ENCODE results near the gene PGAP1. TPM values are rescaled to one million over a fixed set of nuclear protein-coding genes. Genes with fewer than 3 reads are reported as not detected.

The PGAP1 gene
- total RNA-seq, 2 donors from 2014 or later: 39.2 to 43.6 TPM

DNA sequence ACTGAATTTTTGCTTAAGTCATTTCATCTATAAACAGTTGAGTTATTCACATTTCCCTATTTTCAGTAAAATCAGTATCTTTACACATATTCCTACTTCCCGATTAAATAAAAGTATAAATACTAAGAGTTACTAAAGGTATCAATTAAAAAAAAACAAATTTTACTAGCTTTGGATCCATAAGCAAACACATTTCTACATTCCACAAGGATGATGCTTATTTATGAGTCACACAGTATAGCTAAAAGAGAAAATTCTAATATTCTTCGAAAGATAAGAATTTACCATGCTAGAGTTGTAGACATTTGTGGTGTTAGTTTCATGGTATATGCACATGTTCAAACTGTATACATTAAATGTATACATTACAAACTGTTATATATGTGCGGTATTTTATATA lies 23.7 kb downstream of the PGAP1 start:
- H3K4me1 ChIP-seq (ENCODE audit: control insufficient read depth, insufficient read depth, low read length): no peaks in the 10 kb centered on the region
- peaks cover 49% of the 10 kb centered on the region for H3K36me3 Mint-ChIP-seq (ENCODE audit: low read depth)
- H3K27me3 Mint-ChIP-seq (ENCODE audit: insufficient read depth): no peaks in the 10 kb centered on the region

DNA sequence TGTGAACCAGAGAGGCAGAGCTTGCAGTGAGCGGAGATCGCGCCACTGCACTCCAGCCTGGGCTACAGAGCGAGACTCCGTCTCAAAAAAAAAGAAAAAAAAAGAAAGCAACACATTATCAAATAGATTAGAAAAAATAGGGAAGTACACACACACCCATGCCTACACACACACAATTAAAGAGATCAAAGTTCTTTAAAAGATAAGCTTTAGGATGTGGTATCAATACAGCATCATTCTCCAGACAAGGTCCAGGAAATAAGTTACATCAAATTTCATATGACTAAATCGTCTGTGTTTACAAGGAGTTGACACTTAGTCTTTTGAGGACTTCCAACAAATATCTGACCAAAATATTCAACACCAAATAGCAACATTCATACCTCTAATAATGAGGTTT lies 25.7 kb downstream of the PGAP1 start:
- Mint-ChIP-seq H3K9me3 (peaks cover 2% of the 10 kb centered on the region), H3K4me1 (peaks cover 4% of the 10 kb centered on the region)
- WGBS, 2 experiments (ENCODE audit: insufficient coverage in 1 of 2, insufficient read length in 1 of 2): 100% methylated on average over 2 of the region's 6 CpGs; no CpG with 5 or more reads in 1 of the 2 experiments

More for the DNA sequence above, 23.7 kb downstream of the PGAP1 start:
- H3K36me3 ChIP-seq (ENCODE audit: control insufficient read depth, insufficient read depth, low read length): peaks cover 46% of the 10 kb centered on the region
- Mint-ChIP-seq H3K27ac (no peak overlapping the region), H3K9me3 (peaks cover 2% of the 10 kb centered on the region), H3K4me1 (peaks cover 4% of the 10 kb centered on the region), H3K4me3 (no peak overlapping the region)
- no peak overlapping the region for H3K4me3 ChIP-seq (ENCODE audit: low read length)
- H3K27me3 ChIP-seq (ENCODE audit: control insufficient read depth, insufficient read depth, low read length, poor library complexity, severe bottlenecking): no peaks in the 10 kb centered on the region
- no peak overlapping the region for H3K27ac ChIP-seq (ENCODE audit: low read depth, low read length)
- no peak overlapping the region for H3K9ac ChIP-seq (ENCODE audit: extremely low read depth, low read length, poor library complexity, severe bottlenecking)
- TF ChIP-seq, protein P1, sequence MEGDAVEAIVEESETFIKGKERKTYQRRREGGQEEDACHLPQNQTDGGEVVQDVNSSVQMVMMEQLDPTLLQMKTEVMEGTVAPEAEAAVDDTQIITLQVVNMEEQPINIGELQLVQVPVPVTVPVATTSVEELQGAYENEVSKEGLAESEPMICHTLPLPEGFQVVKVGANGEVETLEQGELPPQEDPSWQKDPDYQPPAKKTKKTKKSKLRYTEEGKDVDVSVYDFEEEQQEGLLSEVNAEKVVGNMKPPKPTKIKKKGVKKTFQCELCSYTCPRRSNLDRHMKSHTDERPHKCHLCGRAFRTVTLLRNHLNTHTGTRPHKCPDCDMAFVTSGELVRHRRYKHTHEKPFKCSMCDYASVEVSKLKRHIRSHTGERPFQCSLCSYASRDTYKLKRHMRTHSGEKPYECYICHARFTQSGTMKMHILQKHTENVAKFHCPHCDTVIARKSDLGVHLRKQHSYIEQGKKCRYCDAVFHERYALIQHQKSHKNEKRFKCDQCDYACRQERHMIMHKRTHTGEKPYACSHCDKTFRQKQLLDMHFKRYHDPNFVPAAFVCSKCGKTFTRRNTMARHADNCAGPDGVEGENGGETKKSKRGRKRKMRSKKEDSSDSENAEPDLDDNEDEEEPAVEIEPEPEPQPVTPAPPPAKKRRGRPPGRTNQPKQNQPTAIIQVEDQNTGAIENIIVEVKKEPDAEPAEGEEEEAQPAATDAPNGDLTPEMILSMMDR (conservative IDR thresholded peaks at IDR 0.05): no peak
- WGBS, 2 experiments (ENCODE audit: insufficient coverage in 1 of 2, insufficient read length in 1 of 2): no CpG with 5 or more reads among the region's 3 CpGs
- DNase-seq: no peak
- H3K9me3 ChIP-seq (ENCODE audit: control insufficient read depth, low read length): peaks cover 16% of the 10 kb centered on the region

DNA sequence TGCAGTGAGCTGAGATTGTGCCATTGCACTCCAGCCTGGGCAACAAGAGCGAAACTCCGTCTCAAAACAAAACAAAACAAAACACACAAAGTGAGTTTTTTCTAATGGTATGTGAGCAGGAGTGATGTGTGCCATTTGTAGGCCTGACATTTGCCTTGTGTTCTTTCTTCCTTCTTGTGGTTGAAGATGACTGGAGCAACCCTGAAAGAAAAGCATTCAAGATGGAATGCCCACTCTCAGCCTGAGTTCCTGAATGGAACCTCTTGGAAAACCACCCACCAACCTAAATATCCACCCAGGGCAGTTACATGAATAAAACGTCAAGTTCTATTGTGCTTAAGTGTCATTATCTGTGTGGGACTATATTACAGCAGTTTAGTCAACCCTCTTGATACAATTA lies 26.5 kb downstream of the PGAP1 start:
- TF ChIP-seq, protein P1 (conservative IDR thresholded peaks at IDR 0.05): no peak
- Histone ChIP-seq H3K9ac (ENCODE audit: extremely low read depth, low read length, poor library complexity, severe bottlenecking) (no peak overlapping the region), H3K27me3 (ENCODE audit: control insufficient read depth, insufficient read depth, low read length, poor library complexity, severe bottlenecking) (no peaks in the 10 kb centered on the region), H3K9me3 (ENCODE audit: control insufficient read depth, low read length) (peaks cover 16% of the 10 kb centered on the region), H3K36me3 (ENCODE audit: control insufficient read depth, insufficient read depth, low read length) (peaks cover 65% of the 10 kb centered on the region), H3K4me1 (ENCODE audit: control insufficient read depth, insufficient read depth, low read length) (no peaks in the 10 kb centered on the region), H3K4me3 (ENCODE audit: low read length) (no peak overlapping the region), H3K27ac (ENCODE audit: low read depth, low read length) (no peak overlapping the region)
- WGBS, 2 experiments (ENCODE audit: insufficient coverage in 1 of 2, insufficient read length in 1 of 2): 90% methylated on average over 1 of the region's 3 CpGs; no CpG with 5 or more reads in 1 of the 2 experiments
- Mint-ChIP-seq H3K4me3 (no peak overlapping the region), H3K36me3 (ENCODE audit: low read depth) (peaks cover 66% of the 10 kb centered on the region), H3K4me1 (peaks cover 2% of the 10 kb centered on the region), H3K9me3 (no peaks in the 10 kb centered on the region), H3K27ac (no peak overlapping the region), H3K27me3 (ENCODE audit: insufficient read depth) (no peaks in the 10 kb centered on the region)
- DNase-seq: no peak

More for the DNA sequence above, 25.7 kb downstream of the PGAP1 start:
- Histone ChIP-seq H3K4me3 (ENCODE audit: low read length) (no peak overlapping the region), H3K9me3 (ENCODE audit: control insufficient read depth, low read length) (peaks cover 16% of the 10 kb centered on the region), H3K27me3 (ENCODE audit: control insufficient read depth, insufficient read depth, low read length, poor library complexity, severe bottlenecking) (no peaks in the 10 kb centered on the region), H3K27ac (ENCODE audit: low read depth, low read length) (no peak overlapping the region), H3K36me3 (ENCODE audit: control insufficient read depth, insufficient read depth, low read length) (peaks cover 58% of the 10 kb centered on the region), H3K4me1 (ENCODE audit: control insufficient read depth, insufficient read depth, low read length) (no peaks in the 10 kb centered on the region), H3K9ac (ENCODE audit: extremely low read depth, low read length, poor library complexity, severe bottlenecking) (no peak overlapping the region)
- DNase-seq: no peak
- no peak overlapping the region for H3K27ac Mint-ChIP-seq
- no peaks in the 10 kb centered on the region for H3K27me3 Mint-ChIP-seq (ENCODE audit: insufficient read depth)
- no peak overlapping the region for H3K4me3 Mint-ChIP-seq
- peaks cover 60% of the 10 kb centered on the region for H3K36me3 Mint-ChIP-seq (ENCODE audit: low read depth)
- TF ChIP-seq, protein P1 (conservative IDR thresholded peaks at IDR 0.05): no peak
